ENCODE measurements around the gene HS2ST1.
"Not testable (repeated sequence)": the region's sequence is repeated elsewhere in the genome, so short reads cannot be mapped to it uniquely, and the experiment has no call there.

The HS2ST1 gene

DNA sequence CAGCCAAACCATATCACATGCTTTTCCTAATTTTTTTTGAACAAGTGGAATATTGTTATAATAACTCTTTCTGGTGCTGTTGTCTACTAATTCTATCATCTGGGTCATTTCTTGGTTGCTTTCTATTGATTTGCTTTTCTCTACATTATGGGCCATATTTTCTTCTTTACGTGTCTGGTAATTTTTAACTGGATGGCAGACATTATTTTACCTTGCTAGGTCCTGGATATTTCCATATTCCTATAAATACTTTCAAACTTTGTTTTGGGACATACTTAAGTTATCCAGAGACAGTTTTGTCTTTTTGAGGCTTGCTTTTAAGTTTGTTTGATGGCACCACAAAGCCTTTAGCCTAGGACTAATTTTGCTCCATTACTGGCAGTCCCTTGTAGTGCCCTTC lies 11.3 kb downstream of the HS2ST1 start:
- no peak for DNase-seq (ENCODE audit: low read depth in 3 of 3)

DNA sequence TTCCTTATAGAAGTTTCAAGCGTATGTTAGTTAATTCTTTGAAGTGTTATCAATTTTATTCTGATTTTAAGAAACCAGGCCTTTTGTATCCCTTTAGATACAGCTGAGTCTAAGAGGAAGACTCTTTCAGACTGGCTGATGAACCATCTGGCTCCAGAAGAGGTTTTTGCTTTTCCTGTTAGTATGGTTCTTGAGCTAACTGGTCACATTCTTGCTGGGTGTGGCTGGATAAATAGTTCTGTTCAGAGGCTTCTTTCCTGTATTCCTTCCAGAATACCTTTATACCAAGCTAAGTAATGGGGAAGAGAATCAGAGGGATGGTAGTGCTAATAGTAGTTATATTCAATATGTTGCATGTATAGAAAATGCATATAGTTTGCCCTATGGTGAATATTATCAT lies 12.4 kb downstream of the HS2ST1 start:
- no peak for DNase-seq (ENCODE audit: low read depth in 3 of 3)

DNA sequence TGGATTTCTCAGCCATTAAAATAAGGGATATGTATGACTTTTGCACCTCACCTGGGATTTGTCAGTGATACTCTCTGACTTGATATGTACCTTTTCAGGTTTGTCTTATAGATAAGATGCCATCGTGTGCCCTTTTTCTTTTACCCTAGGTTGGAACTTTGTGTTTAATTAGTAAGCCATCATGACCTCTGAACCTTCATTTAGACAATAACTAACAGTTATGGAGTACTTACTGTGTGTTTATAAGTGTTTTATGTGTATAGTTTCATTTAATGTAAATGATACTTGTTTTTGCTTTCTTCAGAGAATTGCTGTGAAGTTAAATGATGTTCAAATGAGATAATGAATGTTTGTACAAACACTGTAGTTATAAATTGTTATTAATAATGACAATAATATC lies 14.4 kb downstream of the HS2ST1 start:
- DNase-seq (ENCODE audit: low read depth in 3 of 3) = no peak

DNA sequence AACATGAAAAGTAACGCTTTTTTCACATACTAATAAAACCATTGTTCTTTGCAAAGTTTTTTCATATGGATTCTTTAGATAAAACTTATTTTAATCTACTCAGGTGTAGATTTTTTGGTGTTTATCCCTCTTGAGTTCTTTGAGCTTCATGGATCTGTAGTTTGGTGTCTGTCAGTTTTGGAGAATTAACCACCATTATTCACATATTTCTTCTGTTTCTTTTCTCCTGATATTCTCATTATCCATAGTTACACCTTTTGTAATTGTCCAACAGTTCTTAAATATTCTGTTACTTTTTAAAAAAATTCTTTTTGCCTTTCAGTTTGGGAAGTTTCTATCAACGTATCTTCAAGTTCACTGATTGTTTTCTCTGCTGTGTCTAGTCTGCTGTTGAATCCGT lies 18.6 kb downstream of the HS2ST1 start:
- no peak for DNase-seq (ENCODE audit: low read depth in 3 of 3)

DNA sequence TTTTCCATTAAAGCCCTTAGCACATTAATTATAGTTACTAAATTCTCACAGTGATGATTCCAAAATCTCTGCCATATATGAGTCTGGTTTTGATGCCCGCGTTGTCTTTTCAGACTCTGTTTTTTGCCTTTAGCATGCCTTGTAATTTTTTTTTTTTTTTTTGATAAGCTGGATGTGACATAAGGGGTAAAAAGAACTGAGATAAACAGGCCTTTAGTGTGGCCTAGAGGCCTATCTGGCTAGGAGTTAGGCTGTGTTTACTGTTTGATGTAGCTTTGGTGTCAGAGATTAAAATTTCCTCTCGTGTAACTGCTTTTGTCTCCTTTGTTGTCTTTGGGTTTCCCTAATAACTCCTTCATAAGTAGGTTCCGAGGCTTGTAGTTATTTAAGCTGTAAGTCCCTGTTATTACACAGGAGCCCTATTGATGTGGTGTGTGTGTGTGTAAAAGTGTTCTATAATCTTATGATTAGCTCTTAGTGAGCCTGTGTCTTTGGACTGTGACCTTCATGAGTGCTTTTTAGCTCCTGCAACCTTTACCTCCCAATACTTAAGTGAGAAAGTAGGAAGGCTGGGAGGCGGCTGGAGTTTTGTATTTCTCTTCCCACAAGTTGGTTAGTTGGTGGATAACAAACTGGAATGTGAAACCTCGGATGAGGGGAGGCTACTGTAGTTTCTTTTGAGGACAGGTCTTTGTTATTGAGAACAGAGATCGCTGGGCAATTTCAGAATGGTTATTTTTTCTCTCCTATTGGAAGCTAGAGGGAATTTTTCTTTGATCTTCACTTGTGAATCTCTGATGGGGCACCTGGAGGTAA lies 19.3 kb downstream of the HS2ST1 start:
- DNase-seq (ENCODE audit: low read depth in 3 of 3) = no peak

DNA sequence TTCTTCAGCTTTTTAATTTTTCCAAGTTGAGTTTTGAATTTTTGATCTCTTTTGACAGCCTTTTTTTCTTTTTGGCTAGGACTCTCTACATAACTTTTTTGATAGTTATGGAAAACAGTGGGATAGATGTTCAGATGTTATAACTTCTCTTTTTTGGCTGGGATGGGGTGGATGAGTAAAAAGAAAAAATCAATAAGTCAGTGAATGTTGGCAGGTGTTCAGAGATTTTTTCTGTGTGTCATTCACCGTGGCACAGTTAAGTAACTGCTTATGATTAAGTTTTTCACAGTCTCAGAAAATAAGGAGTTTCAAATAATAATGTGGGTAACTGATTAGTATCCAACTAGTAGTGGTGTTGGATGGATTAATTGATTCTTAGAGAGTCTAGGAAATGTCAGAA lies 24.0 kb downstream of the HS2ST1 start:
- no peak for DNase-seq (ENCODE audit: low read depth in 3 of 3)

DNA sequence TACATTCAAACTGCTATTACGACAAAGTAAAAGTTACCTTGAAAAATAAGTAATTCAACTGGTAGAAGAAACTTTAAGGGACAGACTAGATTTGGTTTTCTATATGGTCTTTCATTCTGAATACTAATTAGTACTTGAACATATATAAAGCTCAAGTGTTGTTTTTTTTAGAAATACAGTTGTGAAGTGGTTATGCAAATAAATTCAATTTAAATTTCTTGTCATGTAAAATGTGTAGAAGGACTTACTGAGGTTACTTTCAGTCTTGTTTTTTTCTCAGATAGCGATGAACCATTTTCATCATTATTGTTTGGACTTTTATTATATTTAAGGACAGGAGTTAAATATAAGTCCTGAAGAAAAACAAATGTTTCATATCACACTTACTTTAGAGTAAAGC lies 24.4 kb downstream of the HS2ST1 start:
- DNase-seq (ENCODE audit: low read depth in 3 of 3) = no peak

DNA sequence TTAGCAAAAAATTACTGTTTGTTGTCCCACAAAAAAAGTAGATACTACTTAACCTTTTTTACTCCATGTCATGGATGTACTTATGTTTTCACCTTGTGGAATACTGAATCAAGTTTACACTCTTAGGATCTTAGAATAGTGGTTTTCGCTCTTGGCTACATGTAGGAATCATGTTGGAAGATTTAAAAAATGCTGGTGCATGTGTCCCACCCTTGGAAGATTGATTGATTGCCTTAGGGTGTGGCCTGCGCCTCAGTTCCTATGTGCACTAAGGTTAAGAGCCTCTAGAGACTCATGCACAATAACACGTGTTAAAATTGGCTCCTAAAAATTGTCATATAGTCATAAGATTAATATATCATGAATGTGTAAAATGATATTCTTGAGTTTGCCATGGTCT lies 25.0 kb downstream of the HS2ST1 start:
- DNase-seq (ENCODE audit: low read depth in 3 of 3) = no peak

DNA sequence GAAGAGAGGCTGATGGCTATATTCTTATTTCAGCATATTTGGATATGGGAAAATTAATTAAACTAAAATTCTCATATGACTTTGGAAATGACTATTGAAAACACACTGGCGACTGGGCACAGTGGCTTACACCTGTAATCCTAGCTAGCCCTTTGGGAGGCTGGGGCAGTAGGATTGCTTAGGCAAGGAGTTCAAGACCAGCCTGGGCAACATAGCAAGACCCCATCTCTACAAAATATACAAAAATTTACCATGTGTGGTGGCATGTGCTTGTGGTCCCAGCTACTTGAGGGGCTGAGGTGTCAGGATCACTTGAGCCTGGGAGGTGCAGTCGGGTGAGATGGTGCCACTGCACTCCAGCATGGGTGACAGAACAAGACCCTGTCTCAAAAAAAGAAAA lies 26.2 kb downstream of the HS2ST1 start:
- DNase-seq (ENCODE audit: low read depth in 3 of 3) = no peak

DNA sequence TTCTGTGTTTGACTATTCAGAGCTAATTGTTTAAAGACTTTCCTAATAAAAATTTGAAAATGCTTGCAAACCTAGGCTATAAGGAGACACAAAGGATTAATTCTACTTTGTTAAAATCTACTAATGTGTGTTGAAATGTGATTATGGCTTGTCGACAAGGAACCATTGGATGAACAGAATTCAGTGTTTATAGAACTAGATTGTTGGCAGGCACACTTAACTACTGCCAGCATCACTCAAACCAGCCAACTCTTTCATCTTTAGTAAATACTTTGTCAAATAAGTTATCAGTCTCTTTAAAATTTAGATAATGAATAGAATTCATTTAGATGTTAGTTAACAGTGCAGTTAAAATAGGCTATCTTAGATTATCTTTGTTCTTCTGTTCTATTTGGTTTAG lies 27.6 kb downstream of the HS2ST1 start:
- DNase-seq (ENCODE audit: low read depth in 3 of 3) = no peak

DNA sequence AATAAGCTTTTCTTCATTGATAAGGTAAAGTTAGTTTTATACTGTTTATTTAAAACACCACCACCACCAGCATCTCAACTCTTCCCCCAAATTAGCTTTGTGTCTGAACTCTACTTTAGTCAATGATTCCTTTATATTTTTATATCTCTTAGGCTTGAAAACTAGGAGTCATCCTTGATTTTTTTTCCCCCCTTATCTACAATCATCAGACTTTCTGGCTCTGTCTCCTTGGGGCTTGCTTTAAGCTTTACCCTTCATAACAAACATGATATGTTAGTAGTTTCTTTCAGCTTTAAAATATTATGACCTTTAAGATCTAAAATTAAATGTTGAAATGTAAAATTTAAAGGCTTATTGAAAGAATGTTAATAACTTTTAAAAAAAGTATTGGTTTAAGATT lies 28.3 kb downstream of the HS2ST1 start:
- DNase-seq (ENCODE audit: low read depth in 3 of 3) = no peak

DNA sequence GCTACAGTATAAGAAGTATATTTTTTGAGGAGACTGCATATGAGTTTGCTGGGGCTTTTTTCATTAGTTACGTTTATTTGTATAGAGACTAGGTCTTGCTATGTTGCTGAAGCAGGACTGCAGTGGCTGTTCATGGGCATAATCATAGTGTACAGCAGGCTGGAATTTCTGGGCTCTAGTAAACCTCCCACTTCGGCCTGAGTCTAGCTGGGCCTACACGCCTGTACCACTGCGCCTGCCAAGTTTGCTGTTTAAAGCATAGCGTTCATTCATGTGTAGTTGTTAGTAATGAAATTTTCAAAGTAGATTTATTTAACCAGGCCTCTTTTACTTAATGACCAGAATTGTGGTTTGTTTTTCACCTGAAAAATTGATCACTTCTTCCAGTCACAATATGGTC lies 33.8 kb downstream of the HS2ST1 start:
- no peak for DNase-seq (ENCODE audit: low read depth in 3 of 3)

DNA sequence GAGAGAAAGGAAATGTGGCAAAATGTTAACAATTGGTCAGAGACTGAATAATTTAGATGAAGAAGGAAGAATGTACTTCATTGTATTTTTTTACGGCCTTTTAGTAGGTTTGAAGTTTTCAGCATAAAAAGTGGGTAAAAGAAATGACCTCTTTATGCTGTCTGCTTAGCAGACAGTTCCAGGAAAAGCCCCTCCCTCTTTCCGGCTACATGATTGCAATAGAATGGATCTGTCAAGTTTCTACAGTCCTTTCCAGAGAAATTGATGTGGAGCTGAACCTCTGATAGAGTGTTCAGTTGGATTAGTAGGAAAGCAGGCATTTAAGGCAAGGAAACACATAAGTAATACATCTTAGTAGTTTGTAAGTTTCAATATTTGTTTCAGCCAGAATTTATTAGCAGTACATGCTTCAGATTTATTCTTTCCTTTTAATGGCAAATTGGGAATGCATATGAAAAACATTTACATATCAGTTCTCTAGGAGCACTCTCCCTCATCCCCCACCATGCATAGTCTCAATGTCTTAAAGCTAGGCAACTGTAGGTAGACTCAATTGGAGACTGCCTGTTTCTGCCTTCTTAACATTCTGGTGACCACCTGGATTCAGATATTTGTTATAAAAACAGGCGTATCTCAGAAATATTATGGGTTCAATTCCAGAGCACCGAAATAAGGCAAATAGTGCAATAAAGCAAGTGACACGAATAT lies 36.4 kb downstream of the HS2ST1 start:
- no peak for DNase-seq (ENCODE audit: low read depth in 3 of 3)

DNA sequence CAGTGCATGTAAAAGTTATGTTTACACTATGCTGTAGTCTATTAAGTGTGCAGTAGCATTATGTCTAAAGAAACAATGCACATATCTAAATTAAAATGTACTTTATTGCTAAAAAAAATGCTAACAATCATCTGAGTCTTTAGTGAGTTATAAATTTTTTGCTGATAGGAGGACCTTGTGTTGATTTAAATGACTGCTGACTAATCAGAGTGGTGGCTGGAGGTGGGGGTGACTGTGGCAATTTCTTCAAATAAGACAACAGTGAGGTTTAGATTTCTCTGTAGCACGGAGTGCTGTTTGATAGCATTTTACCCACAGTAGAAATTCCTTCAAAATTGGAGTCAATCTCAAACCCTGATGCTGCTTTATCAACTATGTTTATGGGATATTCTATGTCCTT lies 37.0 kb downstream of the HS2ST1 start:
- DNase-seq (ENCODE audit: low read depth in 3 of 3) = no peak

DNA sequence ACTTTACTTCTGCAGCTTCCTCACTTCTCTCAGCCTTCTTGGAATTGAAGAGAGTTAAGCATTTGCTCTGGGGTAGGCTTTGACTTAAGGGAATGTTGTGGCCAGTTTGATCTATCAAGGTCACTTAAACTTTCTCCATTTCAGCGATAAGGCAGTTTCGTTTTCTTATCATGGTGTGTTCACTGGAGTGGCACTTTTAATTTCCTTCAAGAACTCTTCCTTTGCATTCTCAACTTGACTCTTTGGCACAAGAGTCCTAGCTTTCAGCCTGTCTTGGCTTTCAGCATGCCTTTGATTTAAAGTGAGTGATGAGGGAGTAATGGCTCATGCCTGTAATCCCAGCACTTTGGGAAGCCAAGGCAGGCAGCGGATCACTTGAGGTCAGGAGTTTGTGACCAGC lies 38.7 kb downstream of the HS2ST1 start:
- no peak for DNase-seq (ENCODE audit: low read depth in 3 of 3)

DNA sequence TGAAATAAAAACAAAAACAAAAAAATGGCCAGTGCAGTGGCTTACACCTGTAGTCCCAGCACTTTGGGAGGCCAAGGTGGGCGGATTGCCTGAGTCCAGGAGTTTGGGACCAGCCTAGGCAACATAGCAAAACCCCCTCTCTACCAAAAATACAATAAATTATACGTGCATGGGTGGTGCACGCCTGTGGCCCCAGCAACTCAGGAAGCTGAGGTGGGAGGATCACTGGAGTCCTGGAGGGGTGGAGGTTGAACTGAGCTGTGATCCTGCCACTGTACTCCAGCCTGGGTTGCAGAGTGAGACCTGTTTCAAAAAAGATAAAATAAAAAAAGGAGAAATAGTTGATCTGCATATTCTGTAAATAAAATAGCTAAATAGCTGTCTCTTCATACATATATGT lies 41.2 kb downstream of the HS2ST1 start:
- no peak for DNase-seq (ENCODE audit: low read depth in 3 of 3)

DNA sequence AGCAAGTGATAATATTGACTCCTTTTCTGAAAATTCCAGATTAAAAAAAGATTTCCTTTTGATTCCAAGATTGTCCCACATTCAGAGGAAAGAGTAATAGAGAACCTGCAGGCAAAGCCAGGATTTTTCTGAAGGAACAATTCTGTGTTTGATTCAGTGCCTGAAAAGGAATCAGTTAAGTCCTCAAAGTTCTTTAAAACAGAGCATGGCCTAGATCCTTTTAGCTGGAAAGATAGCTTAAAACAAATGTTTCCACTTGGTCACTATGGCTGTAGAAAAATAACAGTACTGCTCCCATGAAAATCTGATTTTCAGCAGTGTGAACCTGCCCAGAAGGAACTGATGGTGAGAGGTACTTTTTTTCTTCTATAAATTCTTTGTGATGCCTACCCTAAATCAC lies 41.8 kb downstream of the HS2ST1 start:
- no peak for DNase-seq (ENCODE audit: low read depth in 3 of 3)

DNA sequence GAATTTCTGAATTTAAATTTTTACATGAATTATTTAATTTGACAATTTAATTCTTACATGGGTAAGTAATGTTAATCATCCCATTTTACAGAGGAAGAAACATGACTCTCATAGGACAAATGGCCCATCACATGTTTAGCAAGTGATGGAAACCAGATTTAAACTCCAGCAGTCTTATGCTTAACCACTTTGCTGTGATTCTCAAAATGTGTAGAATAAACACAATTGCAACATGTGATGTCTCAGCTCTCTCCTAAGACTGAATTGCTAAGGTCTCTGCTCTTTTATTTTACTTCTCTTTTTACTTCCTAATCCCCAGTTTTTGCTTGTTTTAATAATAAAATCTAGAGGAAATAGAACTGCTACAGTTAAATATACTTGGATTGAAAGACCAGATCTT lies 42.8 kb downstream of the HS2ST1 start:
- no peak for DNase-seq (ENCODE audit: low read depth in 3 of 3)

DNA sequence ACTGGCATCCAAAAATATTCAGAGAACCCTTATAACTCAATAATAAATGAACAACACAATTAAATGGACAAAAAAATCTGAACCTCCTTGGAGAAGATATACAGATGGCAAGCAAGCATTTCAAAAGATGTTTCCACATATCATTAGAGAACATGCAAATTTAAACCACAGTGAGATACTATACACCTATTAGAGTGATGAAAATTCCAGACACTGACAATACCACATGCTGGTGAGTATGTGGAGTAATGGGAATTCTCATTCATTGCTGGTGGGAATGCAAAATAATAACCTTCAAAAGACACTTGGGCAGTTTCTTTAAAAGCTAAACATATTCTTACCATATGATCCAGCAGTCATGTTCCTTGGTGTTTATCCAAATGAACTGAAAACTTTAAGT lies 46.1 kb downstream of the HS2ST1 start:
- DNase-seq (ENCODE audit: low read depth in 3 of 3) = no peak

DNA sequence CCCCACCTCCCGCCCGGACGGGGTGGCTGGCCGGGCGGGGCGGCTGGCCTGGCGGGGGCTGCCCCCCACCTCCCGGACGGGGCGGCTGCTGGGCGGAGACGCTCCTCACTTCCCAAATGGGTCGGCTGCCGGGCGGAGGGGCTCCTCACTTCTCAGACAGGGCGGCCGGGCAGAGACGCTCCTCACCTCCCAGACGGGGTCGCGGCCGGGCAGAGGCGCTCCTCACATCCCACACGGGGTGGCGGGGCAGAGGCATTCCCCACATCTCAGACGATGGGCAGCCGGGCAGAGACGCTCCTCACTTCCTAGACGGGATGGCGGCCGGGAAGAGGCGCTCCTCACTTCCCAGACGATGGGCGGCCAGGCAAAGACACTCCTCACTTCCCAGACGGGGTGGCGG lies 49.4 kb downstream of the HS2ST1 start:
- DNase-seq (ENCODE audit: low read depth in 3 of 3) = not testable (repeated sequence)

DNA sequence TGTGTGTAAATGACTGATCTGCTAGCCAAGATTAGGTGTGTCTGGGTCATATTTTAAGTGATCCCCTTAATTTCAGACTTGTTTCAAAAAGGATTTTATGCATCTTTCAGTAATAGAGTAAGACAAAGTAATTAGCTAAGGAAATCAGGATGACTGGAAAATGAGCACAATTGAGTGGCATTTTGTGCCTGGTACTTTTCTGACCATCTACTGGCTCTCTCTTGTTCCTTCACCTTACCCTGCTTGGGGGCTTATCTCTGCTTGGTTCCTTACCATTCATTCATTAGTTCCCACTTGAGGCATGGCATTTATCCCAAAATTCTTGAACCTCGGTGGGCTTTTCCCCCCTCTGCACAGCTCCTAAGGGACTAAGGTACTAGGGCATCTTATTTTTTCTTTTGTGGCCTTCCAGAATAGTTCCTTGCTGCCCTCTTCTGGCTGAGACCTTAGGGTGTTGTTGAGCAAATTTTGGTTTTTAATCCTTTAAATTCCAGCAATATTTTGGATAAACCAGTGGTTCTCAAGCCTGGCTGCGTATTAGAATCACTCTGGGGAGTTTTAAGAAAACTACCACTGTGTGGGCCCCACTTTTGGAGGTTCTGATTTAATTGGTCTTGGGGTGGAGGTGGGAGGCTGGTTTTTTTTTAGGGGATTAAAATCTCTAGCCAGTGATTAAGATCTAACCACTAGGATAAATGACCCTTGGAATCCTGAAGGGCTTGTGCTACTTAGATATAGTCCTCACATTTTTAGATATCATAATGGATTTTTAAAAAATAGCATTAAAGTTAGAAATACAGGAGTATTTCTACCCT lies 50.8 kb downstream of the HS2ST1 start:
- no peak for DNase-seq (ENCODE audit: low read depth in 3 of 3)

DNA sequence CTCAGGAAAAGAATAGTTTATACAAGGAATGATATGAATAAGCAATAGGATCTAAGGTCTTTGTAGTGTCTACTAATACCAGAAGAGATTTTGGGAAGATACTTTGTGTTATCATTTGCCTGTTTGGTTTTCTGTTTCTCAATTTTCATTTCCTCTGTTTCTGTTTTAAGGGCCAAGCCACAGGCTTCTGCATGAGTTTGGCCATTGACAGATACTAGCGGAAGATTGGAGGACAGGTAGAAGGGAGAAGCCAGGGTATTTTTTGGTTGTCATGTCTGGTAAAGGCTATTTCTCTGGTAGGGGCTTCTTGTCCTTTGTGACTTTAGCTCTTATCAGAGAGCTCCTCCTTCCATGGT lies 51.4 kb downstream of the HS2ST1 start:
- no peak for DNase-seq (ENCODE audit: low read depth in 3 of 3)

DNA sequence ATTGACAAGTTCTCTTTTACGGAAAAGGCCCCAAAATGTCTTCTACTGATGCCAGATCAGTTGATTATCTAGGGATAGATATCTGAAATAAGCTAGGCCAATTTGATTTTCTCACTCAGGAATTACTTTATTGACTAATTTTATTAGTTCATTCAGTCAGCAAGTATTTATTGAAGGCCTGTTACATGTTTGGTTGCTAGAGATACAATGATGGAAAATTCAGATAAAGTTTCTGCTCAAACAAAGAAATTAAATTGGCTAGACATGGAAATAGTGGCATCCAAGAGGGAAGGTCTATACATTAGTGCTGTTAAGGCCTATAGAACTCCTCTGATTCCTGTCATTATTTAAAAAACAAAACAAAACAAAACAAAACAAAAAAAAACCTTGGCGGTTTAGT lies 56.5 kb downstream of the HS2ST1 start:
- no peak for DNase-seq (ENCODE audit: low read depth in 3 of 3)

Measured in stimulated activated CD4-positive, alpha-beta T cell treated with anti-CD3 and anti-CD28 coated beads, TNF-alpha, amount 100 ng/mL, for 48 hours (primary cell).